Cardiac muscle cell (in vitro differentiated cells and primary cell): ENCODE data around the gene HDAC2. TPM values are rescaled to one million over a fixed set of nuclear protein-coding genes. Genes with fewer than 3 reads are reported as not detected.
"Not testable (repeated sequence)": the region's sequence is repeated elsewhere in the genome, so short reads cannot be mapped to it uniquely, and the experiment has no call there.

ENCODE experiments used
- DNase-seq, 2 donors: peaks; one replicate each; pipeline versions ENCODE4 v3.0.0 to v3.0.0-alpha.2; 2010 to 2017; ENCODE audit warnings: low read depth in 1 of 2, low spot score in 1 of 2
- H3K27ac ChIP-seq: fragments of 200-600 bp; sonication (generic); 2 replicates; pipeline ENCODE4 v1.5.1; 2016
- H3K27me3 ChIP-seq: fragments of 200-600 bp; sonication (generic); 2 replicates; pipeline ENCODE4 v1.6.0; 2016; ENCODE audit warnings: control low read depth
- H3K36me3 ChIP-seq: fragments of 200-600 bp; sonication (generic); 2 replicates; pipeline ENCODE4 v1.5.1; 2016; ENCODE audit warnings: control low read depth
- H3K4me1 ChIP-seq: fragments of 200-600 bp; sonication (generic); 2 replicates; pipeline ENCODE4 v1.8.1; 2017; ENCODE audit warnings: low read depth, mild to moderate bottlenecking, mixed run types
- H3K4me3 ChIP-seq: fragments of 200-600 bp; sonication (generic); 2 replicates; pipeline ENCODE4 v1.5.1; 2016; ENCODE audit warnings: mild to moderate bottlenecking
- H3K9me3 ChIP-seq: fragments of 200-600 bp; sonication (generic); 2 replicates; pipeline ENCODE4 v1.5.1; 2017; ENCODE audit warnings: low read depth, mild to moderate bottlenecking, control low read depth
- polyA plus RNA-seq: library from polyadenylated mRNA; unstranded; fragments of >200 nt; fragmentation: Nextera tagmentation; extraction: Ambion mirVana; gene quantifications from 2 replicates; pipeline ENCODE4 v1.2.1, GENCODE V29; 2016
- total RNA-seq: library from RNA; depleted of rRNA; stranded (reverse); fragments of >200 nt; gene quantifications from 2 replicates; pipeline ENCODE4 v1.2.3, GENCODE V29; 2016
- TF ChIP-seq, protein P1 (sequence below): IDR thresholded peaks from 2 replicates; pipeline ENCODE4 v1.5.1; 2012; ENCODE audit warnings: low read depth, mild to moderate bottlenecking, low read length

The HDAC2 gene
- total and polyA plus RNA-seq, 2 experiments from 2014 or later, result 140 to 321 TPM

DNA sequence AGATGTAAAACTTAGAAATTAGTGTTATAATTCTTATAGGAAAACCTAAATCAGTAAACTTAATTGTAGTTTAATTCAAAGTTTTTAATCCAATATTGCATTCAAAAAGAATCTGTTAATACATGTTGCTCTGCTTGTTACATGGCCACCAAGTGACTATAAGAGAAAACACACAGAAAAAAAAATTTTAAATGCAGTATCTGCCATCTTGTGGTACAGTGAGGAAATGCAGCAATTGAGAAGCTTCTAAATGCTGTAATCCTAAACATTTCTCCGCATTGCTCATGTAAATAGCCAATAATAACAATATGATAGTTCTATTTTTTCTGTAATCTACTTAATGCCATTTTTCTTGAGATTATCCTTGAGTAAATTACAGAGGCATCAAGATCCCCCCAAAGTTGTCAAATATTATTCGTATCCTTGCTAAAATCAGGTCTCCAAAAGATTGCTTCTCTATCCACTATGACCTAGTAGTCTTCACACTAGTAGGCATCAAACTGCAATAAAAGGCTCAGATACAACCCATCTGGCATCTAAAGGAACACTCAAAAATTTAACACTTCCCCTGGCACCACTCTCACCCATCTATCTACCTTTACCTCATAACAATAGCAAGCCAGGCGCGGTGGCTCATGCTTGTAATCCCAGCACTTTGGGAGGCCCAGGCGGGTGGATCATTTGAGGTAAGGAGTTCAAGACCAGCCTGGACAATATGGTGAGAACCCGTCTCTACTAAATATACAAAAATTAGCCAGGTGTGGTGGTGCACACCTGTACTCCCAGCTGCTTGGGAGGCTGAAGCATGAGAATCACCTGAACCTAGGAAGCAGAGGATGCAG is 34.6 kb downstream of the HDAC2 start:
- no peaks in the 10 kb centered on the region for H3K27me3 ChIP-seq
- DNase-seq, result peak; percentile 59 to 76
- TF ChIP-seq, protein P1, sequence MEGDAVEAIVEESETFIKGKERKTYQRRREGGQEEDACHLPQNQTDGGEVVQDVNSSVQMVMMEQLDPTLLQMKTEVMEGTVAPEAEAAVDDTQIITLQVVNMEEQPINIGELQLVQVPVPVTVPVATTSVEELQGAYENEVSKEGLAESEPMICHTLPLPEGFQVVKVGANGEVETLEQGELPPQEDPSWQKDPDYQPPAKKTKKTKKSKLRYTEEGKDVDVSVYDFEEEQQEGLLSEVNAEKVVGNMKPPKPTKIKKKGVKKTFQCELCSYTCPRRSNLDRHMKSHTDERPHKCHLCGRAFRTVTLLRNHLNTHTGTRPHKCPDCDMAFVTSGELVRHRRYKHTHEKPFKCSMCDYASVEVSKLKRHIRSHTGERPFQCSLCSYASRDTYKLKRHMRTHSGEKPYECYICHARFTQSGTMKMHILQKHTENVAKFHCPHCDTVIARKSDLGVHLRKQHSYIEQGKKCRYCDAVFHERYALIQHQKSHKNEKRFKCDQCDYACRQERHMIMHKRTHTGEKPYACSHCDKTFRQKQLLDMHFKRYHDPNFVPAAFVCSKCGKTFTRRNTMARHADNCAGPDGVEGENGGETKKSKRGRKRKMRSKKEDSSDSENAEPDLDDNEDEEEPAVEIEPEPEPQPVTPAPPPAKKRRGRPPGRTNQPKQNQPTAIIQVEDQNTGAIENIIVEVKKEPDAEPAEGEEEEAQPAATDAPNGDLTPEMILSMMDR, result peak; percentile 77
- H3K27ac ChIP-seq, result no peak overlapping the region
- no peak overlapping the region for H3K4me3 ChIP-seq
- H3K9me3 ChIP-seq, result no peaks in the 10 kb centered on the region
- peaks cover 28% of the 10 kb centered on the region for H3K36me3 ChIP-seq
- H3K4me1 ChIP-seq, result no peaks in the 10 kb centered on the region

DNA sequence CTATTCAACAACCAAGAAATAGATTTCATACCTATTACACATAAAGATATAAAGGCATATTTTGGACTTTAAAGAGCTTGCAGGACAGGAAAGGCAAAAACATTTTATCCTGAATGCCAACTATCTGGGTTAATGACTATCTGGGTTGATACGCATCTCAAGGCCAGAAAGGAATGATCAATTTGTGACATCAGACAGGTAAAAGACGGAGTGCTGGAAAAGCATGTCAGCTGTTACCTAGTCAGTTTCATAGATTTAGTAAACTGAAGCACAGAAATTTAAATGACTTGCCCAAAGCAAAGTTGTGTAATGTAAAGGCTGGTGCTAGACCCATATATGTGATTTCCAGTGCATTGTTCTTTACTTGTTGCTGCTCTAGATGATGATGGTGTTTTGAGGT is 36.8 kb downstream of the HDAC2 start:
- TF ChIP-seq, protein P1, result no peak
- H3K4me1 ChIP-seq, result no peaks in the 10 kb centered on the region
- no peak overlapping the region for H3K27ac ChIP-seq
- DNase-seq, result no peak
- H3K36me3 ChIP-seq, result peaks cover 6% of the 10 kb centered on the region
- H3K9me3 ChIP-seq, result no peaks in the 10 kb centered on the region
- no peak overlapping the region for H3K4me3 ChIP-seq
- H3K27me3 ChIP-seq, result no peaks in the 10 kb centered on the region

DNA sequence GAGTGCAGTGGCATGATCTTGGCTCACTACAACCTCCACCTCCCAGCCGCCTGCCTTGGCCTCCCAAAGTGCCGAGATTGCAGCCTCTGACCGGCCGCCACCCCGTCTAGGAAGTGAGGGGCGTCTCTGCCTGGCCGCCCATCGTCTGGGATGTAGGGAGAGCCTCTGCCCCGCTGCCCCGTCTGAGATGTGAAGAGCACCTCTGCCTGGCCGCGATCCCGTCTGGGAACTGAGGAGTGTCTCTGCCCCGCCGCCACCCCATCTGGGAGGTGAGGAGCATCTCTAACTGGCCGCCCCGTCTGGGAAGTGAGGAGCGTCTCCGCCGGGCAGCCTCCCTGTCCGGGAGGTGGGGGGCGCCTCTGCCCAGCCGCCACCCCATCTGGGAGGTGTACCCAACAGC is 39.0 kb downstream of the HDAC2 start:
- H3K27me3 ChIP-seq, result not testable (repeated sequence)

DNA sequence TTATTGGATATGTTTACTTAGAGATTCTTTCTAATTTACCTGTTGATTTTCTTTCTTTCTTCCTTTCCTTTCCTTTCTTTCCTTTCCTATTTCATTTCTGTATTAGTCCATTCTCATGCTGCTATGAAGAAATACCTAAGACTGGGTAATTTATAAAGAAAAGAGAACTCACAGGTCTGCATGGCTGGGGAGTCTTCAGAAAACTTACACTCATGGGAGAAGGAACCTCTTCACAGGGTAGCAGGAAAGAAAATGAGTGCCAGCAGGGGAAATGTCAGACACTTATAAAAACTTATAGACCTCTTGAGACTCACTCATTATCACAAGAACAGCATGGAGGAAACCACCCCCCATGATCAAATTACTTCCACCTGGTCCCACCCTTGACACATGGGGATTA is 40.8 kb downstream of the HDAC2 start:
- Histone ChIP-seq H3K27ac (no peak overlapping the region), H3K27me3 (no peaks in the 10 kb centered on the region), H3K4me1 (peaks cover 6% of the 10 kb centered on the region), H3K9me3 (no peaks in the 10 kb centered on the region), H3K36me3 (no peaks in the 10 kb centered on the region), H3K4me3 (no peak overlapping the region)
- TF ChIP-seq, protein P1, result no peak
- no peak for DNase-seq

More for the DNA sequence above, 39.0 kb downstream of the HDAC2 start:
- H3K9me3 ChIP-seq, H3K36me3 ChIP-seq, H3K4me1 ChIP-seq, H3K4me3 ChIP-seq, DNase-seq, H3K27ac ChIP-seq: not testable (repeated sequence)

DNA sequence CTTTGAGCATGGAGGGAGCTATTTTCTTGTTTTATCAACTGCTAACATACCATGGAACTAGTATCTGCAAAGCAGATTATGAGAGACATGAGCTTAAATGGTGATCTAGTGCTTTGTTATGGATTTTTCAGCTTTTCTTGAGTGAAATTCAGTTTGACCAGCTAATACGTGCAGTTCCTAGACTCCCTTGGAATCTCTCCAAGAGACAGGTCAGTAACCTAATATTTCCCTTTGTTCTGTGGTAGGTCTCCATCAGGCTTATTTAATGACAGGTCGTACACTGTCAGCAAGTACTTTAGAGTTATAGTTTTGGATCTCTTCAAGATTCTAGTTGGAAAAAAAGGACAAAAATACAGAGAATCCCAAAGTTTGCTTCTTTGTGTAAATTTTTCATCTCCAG is 43.9 kb downstream of the HDAC2 start:
- peak in 1 of 2 donors; percentile 11 for DNase-seq
- peaks cover 6% of the 10 kb centered on the region for H3K4me1 ChIP-seq
- no peaks in the 10 kb centered on the region for H3K9me3 ChIP-seq
- H3K27me3 ChIP-seq, result no peaks in the 10 kb centered on the region
- no peaks in the 10 kb centered on the region for H3K36me3 ChIP-seq
- H3K27ac ChIP-seq, result no peak overlapping the region
- TF ChIP-seq, protein P1, result no peak
- H3K4me3 ChIP-seq, result no peak overlapping the region

DNA sequence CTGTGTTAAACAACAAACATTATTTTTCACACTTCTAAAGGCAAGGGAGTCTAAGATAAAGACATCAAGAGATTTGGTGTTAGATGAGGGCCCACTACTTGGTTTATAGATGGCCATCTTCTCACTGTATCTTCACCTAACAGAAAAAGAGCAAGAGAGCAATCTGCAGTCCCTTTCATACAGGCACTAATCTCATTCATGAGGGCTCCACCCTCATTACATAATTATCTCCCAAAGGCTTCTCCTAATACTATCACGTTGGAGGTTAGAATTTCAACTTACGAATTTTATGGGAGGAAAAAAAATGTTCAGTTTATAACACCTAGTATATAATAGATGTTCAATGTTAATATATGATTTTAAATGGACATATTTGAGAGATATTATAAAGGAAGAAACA is 45.6 kb downstream of the HDAC2 start:
- TF ChIP-seq, protein P1, result no peak
- no peak overlapping the region for H3K27ac ChIP-seq
- H3K27me3 ChIP-seq, result no peaks in the 10 kb centered on the region
- H3K4me1 ChIP-seq, result peaks cover 6% of the 10 kb centered on the region
- H3K4me3 ChIP-seq, result no peak overlapping the region
- H3K36me3 ChIP-seq, result no peaks in the 10 kb centered on the region
- H3K9me3 ChIP-seq, result no peaks in the 10 kb centered on the region
- DNase-seq, result no peak
